GM19240 (cell line): ENCODE results near the gene FCGR3B.
"Not testable (repeated sequence)": the region's sequence is repeated elsewhere in the genome, so short reads cannot be mapped to it uniquely, and the experiment has no call there.

Experiments
- DNase-seq: peaks from one replicate; pipeline ENCODE4 v3.0.0; 2011; ENCODE audit warnings: low spot score; ENCODE audit not compliant: insufficient read length

The FCGR3B gene

DNA sequence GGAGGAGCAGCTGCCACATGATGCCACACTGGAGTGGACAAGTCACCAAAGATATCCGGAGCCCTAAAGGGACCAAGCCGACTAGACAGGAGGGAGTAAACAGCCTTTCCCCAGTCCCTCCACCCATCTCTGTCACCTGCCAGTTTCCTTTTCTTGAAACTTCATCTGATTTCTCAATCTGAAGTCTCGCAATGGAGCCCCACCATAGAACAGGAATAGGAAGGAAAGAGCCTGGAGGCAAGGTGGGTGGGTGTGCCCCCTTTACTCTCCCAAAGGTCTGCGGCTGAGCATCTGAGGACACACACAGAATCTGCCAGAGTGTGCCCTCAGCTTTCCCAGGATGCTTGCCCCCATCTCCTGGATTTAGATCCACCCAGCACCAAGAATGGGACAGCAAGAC, at the start of gene FCGR3B:
FCGR3B (minus strand) TSS at position 101 of the 400 bp plus-strand sequence; CDS start at position 19, 82 bp downstream.
- no peak for DNase-seq

DNA sequence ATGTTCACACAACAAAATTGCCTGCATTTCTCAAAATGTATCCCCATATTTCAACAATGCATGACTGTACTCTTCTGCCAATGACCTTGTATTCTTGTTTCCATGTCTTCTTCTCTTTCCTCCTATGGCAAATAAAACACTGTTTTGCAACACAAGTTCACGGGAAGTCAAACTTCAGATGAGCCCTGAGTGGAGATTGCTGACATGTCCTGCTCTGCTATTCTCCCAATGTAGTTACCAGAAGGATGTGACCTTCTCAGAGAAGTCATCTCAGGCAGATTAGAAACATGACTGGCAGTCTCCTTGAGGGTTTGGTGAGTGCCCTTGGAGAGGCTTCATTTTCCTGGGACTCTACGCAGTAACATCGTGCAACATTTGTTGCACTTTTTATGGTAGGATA, 47.5 kb upstream of the FCGR3B start:
- DNase-seq: no peak

DNA sequence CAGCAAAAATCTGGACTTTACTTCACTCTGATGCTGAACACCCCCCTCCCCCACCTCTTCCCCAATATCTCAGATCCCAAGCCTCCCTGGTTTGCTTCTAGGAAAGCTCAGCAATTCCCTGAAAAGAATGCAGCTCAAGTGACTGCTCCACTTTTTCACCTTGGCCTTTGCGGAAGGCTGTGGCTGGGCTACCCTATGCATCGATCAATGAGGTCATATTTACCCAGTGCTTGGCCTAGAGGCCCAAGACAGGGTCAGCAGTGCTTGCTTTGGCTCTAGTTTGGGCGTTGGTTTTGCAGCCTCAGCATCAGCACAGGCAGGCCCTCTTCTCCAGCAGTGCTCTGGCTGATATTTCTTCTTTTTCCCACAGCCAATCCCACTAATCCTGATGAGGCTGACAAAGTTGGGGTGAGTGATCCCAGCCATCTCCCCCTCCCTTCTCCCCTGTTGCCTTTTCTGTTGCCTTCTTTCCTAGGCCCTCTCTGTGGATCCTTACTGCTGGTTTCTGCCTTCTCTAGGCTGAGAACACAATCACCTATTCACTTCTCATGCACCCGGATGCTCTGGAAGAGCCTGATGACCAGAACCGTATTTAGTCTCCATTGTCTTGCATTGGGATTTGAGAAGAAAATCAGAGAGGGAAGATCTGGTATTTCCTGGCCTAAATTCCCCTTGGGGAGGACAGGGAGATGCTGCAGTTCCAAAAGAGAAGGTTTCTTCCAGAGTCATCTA, 46.1 kb upstream of the FCGR3B start:
- no peak for DNase-seq

DNA sequence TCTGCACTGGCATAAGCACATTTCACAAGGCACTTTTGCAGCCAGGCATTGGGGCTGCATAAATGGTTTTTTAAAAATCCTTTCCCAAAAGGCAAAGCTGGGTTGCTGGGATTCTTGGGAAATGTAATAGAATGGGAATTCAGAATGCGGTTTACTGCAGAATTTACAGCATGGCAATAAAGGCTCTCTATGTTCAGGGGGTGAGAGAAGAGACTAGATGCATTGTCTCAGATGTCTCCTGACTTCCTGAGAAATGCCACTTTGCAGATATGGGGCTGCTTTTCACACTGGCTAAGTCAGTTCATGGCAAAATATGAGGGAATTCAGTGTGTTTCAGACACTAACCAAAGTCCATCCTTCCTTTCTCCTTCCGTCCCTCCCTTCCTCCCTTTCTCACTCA, 45.5 kb upstream of the FCGR3B start:
- no peak for DNase-seq

DNA sequence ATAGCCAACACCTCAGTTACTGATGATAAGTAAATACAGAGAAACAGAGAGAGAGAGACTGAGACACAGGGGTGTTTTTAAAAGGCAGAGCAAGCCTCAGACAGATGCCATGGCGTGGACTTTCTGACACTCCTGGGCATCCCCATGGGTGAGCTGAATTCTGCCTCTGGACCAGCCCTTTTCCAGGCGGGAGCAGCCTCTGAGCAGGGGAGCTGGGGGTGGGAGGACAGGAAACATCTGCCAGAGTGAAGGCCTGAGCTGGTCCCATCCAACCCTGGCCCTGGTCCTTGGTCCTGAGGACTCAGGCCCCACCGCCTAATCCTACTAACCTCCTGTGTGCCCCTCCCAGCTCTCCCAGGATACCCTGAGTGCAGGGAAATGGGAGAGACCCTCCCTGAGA, 43.9 kb upstream of the FCGR3B start:
- DNase-seq: not testable (repeated sequence)

DNA sequence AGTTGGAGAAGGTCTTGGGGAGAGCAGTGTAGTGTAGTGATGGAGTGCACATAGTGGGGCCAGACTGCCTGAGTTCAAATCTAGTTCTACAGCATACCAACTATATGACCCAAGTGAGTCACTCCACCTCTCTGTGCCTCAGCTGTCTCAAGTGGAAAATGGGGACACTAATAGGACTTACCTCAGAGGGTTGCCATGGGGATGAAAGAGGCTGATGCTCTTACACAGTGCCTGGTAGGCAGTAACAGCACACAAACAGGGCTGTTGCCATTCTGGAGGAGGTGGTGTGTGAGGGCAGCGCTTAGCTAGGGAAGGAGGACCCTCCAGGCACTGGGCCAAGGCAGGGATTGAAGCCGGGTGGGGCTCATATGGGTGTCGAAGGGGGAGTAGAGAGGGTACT, 43.5 kb upstream of the FCGR3B start:
- not testable (repeated sequence) for DNase-seq

DNA sequence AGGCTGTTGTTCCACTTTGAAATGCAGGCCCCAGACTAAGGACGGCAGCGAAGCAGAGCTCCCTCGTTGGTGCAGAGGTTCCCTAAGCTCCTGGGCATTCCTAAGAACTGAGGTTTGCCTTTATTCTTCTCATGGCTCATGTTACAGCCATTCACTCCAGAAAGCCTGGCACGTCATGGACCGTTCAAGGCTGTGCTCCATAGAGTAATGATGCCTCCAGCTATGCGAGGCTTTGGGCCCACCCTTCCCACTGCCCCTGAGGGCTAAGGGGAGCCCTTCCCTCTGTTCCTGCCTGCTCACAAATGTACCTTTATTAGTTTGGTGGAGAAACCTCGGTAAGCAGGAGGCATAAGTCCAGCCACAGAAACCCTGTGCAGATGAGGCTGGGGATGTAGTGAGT, 42.5 kb upstream of the FCGR3B start:
- not testable (repeated sequence) for DNase-seq

DNA sequence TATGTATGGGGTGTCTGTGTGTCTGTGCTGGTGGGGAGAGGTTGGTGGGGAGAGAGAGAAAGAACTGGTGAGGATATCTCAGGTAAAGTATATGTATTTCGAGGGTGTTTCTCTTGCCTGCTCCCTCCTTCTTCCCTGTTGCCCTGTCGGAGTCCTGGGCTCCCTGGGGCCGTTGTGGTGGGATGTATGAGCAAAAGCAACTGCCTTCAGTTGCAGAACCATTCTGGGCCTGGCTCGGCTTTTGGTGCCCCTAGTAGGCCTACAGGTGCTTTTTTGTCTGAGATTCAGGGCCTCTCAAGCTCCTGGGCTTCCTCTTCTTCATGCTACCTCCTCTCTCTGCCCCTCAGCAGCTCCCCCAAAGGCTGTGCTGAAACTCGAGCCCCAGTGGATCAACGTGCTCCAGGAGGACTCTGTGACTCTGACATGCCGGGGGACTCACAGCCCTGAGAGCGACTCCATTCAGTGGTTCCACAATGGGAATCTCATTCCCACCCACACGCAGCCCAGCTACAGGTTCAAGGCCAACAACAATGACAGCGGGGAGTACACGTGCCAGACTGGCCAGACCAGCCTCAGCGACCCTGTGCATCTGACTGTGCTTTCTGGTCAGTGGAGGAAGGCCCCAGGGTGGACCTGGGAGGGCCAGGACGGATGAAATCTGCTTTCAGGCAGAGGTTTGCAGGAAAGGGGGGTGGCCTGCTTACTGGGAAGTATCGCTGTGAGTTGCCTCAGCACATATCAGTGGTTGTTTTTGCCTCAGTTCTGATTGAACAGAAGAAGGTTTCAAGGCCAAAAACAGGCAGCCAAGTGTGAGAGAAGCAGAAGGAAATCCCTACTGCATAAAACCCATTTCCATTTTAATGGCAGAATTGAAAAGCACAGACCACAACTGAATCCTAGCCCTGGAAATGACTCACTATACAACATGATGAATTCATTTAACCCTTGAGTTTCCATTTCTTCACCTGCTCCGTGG, 40.4 kb upstream of the FCGR3B start:
- not testable (repeated sequence) for DNase-seq

DNA sequence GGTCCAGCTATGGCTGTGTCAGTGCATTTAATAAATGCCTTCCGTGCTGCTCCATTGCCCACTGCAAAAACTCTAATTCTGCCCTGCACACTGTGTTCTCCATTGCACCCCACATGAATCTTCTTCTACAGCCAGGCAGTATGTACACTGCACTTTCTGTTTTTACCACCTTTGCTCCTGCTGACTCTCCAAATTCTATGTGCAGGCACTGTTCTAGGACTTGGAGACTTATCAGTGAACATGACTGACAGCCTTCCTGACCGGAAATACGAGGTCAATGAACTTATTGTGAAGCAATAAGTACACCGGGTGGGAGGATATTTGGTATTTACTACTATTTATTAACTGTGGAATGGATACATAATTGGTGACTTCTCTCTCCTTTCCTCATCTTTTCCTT, 33.7 kb upstream of the FCGR3B start:
- DNase-seq: not testable (repeated sequence)

DNA sequence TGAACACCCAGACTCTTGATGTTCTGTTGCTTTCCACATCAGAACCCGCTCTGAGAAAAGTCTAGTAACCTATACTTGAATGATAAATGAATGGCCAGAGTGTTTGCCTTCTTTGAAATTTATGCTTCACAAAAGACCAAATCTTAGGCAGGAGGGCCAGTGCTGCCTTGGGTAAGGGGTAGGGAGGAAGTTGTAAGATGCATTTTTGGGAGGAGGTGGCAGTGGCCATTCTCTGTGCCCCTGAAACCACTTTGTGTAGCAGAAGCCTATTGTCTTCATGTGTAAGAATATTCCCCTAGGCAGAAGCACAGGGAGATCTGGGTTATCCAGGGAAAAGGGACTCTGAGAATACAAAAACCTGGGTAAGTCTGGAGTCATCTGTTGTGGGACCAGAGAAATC, 32.6 kb upstream of the FCGR3B start:
- DNase-seq: not testable (repeated sequence)

DNA sequence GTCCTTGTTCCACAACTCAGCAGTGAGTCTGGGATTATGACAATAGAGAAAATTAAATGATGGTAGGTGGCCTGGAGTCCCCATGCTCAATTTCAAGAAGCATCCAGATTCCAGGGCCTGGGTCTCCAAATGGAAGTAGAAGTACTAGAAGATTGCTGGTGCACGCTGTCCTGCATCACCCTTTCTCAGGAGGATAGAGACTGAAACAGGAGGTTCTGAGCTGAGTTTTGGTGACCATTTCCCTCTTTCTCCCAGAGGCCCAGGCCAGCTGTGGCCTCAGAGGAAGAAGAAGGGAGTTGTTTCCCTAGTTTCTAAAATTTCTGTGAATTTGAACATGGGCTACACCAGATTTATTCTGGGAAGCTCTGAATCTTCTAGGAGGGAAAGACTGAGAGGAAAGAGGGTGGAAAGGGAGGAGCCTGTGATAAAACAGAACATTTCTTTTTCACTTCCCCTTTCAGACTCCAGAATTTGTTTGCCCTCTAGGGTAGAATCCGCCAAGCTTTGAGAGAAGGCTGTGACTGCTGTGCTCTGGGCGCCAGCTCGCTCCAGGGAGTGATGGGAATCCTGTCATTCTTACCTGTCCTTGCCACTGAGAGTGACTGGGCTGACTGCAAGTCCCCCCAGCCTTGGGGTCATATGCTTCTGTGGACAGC, 31.8 kb upstream of the FCGR3B start, which contains the start of gene FCGR2B:
FCGR2B (plus strand) TSS at position 460 of the 656 bp plus-strand sequence; CDS start at position 559, 99 bp downstream.
- DNase-seq: not testable (repeated sequence)

DNA sequence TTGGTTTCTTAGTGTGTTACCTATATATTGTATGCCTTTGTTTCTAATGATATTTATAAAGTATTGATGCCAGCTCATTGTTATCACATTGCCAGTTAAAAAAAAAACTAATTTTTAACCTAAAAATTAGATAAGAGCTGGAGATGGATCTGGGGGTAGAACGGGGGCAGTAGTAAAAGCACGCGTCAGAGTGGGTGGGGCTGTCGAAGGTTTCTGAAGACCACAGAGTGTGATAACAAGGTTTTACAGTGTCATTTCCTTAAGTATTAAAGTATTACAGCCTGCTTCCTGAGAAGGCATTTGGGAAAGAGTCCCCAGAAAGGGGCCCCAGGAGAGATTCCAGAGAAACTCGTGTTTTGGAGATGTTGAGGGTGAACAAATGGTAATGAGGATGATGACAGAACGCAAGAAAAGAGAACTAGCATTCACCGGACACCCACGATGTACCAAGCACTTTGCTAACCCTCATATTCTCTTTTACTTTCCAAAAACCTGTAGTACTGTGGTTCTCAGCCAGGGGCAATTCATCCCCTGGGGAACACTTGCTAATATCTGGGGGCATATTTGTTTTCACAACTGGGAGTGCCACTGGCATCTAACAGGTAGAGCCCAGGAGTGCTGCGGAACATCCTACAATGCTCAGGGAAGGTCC, 30.8 kb upstream of the FCGR3B start:
- not testable (repeated sequence) for DNase-seq

DNA sequence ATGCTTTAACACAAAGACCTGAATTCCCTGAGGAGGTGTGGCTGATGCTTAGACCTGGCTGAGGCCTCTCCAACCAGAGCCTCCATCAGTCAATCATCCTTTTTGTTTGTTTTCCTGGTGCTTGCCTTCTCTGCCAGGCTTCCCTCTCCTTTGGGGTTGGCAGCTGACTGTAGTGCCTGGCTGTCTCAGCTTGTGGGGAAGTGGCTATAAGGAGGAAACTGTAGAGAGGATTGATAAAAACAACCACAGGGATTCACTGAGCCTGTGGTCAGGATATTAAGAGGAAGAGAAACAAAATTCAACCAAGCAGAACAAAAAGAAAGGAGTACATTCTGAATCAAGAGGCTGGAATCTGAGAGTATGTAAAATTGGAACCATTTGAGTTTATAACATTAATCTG, 27.5 kb upstream of the FCGR3B start:
- not testable (repeated sequence) for DNase-seq

DNA sequence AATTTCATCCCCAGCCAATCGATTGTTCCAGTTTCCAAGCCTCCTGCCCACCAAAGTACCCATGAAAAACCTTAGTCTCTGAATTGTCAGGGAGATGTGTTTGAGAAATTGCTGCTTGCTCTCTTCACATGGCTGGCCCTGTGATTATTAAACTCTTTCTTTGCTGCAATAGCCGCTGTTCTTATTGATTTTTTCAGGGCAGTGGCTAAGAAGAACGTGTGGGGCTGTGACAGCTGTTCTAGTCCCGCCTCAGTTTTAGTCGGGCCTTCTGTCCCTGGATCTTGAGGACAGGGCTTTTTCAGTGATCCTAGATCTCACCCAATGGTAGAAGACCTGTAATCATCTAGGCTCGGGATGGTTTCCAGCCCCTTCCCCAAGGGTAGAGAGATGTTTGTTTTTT, 23.0 kb upstream of the FCGR3B start:
- not testable (repeated sequence) for DNase-seq

DNA sequence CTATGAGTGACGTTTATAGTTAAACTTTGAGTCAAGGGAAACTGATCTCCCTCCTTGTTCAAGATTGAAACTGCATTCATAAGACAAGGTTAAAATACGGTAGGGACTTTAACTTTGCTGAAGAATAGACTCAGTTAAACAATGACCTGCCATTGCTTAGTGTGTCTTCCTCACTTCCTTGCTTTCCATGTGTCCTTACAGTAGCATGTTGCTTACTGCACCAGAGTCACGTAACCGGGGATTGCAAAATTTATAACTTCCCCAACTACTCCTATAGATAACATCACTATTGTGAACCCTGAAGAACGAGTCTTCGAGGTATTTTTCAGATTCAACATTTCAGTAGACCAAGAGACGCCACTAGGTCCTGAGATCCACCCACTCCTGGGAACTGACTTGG, 22.6 kb upstream of the FCGR3B start:
- not testable (repeated sequence) for DNase-seq

DNA sequence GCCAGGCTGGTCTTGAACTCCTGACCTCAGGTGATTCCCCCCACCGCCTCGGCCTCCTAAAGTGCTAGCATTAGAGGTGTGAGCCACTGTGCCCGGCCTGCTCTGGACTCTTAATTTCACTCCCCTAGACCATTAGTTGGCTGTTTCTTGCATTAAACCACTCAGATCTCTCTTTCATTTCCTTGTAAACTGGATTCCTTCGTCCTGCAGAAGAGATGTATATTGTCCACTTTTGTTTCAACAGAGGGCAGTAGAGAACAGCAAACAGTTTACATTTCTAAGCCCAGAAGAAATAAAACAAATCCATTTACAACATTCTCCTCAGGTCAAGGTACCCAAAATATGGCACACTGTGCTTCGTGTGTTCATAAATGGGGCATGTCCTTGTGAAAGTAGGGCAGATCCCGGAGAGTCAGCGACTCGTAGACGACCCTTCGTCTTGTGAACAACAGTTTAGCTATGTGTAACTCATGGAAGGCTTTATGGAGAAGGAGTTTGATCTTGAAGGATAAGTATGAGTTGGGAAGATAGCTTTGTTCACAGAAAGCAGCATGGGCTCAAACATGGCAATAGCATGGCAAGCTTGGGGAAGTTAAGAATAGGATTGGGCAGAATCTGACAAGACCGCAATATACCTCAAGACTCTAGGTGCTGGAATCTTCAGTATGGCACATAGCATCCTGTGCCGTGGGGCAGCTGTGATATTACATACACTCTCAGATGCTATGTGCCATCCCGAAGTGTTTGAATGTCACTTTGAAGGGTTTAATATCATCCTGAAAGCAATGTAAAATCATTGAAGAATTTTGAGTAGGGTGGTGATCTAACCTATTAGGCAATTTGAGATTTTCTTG, 16.8 kb upstream of the FCGR3B start:
- DNase-seq: not testable (repeated sequence)

DNA sequence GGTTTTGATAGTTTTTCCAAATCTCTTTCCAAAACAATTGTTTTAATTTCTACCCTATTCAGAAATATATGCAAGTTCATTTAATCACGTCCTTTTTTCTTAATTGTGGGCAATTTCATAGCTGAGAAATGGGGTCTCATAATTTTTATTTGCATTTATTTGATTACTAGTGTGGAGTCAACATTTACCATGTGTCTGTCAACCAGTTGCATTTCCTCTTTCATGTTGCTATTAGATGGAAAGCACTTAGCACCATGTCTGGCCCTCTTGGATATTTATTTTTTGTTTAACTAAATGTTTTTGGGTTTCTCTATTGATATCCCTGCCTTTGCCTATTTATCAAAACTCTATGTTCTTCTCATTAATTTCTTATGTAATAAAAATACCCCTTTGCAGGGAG, 13.9 kb upstream of the FCGR3B start:
- not testable (repeated sequence) for DNase-seq

DNA sequence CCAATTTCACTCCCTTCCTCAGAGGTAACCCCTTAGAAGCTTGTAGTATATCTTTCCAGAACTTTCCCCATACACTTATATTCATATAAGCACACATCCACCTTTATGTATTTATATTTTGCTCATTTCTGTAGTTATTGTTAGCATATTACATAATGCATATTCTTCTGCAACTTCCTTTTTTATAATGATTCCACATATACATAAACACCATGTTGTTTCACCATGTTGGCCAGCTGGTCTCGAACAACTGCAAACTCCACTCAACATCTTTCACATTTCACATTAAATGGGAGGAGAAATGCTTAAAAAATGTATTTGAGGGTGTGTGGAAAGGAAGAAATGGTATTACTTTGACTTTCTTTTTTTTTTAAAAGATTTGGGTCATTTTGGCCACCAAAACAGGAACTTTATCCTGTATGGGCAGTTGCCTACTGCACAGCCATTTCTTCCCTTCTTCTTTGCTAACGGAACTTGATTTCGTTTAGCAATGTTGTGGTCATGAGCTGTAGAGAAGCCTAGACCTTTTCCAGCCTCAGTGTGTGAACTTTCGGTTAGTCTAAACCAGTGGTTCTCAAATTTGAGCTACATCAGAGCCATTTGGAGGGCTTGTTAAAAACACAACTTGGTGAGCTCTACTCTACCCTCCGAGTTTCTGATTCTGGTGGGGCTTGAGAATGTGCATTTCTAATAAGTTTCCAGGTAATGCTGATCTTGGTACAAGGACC, 12.7 kb upstream of the FCGR3B start:
- DNase-seq: not testable (repeated sequence)

DNA sequence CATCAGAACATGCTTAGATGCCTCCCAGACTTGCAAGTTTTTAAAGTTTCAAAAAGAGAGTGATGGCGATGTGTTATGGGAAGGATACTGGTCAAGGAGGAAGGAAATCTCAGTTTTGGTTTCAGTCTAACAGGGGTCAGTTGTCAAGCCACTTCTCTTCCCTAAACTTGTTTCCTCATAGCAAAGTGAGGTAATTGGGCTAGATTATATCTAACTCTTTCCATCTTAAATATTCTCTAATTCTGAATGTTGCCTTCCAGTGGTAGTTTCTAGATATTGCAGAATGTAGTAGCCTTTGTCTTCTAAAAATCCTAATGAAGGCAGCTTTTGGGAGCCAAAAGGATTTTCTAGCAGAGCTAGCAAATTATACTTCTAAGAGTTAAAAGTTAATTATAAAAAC, 11.7 kb upstream of the FCGR3B start:
- DNase-seq: not testable (repeated sequence)
